IPS-NIHi7 (cell line): ENCODE results near the gene MAP3K5.

Experiments
- DNase-seq: peaks from one replicate; pipeline ENCODE4 v3.0.0; 2012; ENCODE audit warnings: mixed read lengths; ENCODE audit errors: extremely low spot score

The MAP3K5 gene

GRCh38 chr6:136683209-136683941 lies 108.9 kb downstream of the MAP3K5 start:
- DNase-seq, result no peak

GRCh38 chr6:136682292-136682691 lies 110.0 kb downstream of the MAP3K5 start:
- DNase-seq, result no peak

- DNase-seq, result no peak
These were observed 114.5 kb downstream of the MAP3K5 start for GRCh38 chr6:136677822-136678221.

GRCh38 chr6:136677344-136677743 lies 114.9 kb downstream of the MAP3K5 start:
- no peak for DNase-seq

- no peak for DNase-seq
These were observed 116.2 kb downstream of the MAP3K5 start for GRCh38 chr6:136676075-136676474.

- DNase-seq, result no peak
These were observed 118.7 kb downstream of the MAP3K5 start for GRCh38 chr6:136673571-136673970.

- no peak for DNase-seq
These were observed 120.1 kb downstream of the MAP3K5 start for GRCh38 chr6:136672144-136672543.

GRCh38 chr6:136669299-136669699 lies 123.0 kb downstream of the MAP3K5 start:
- DNase-seq, result no peak

- no peak for DNase-seq
These were observed 123.7 kb downstream of the MAP3K5 start for GRCh38 chr6:136668571-136668970.

- DNase-seq, result no peak
These were observed 126.2 kb downstream of the MAP3K5 start for GRCh38 chr6:136666041-136666440.

GRCh38 chr6:136662347-136663237 lies 129.7 kb downstream of the MAP3K5 start:
- no peak for DNase-seq

GRCh38 chr6:136660727-136661126 lies 131.6 kb downstream of the MAP3K5 start:
- no peak for DNase-seq

- no peak for DNase-seq
These were observed 132.2 kb downstream of the MAP3K5 start for GRCh38 chr6:136659991-136660499.

GRCh38 chr6:136658711-136659110 lies 133.6 kb downstream of the MAP3K5 start:
- DNase-seq, result no peak

- no peak for DNase-seq
These were observed 134.6 kb downstream of the MAP3K5 start for GRCh38 chr6:136657666-136658065.

- no peak for DNase-seq
These were observed 136.2 kb downstream of the MAP3K5 start for GRCh38 chr6:136656121-136656520.

- no peak for DNase-seq
These were observed 136.8 kb downstream of the MAP3K5 start for GRCh38 chr6:136655239-136656014.

- no peak for DNase-seq
These were observed 138.2 kb downstream of the MAP3K5 start for GRCh38 chr6:136654086-136654485.

- DNase-seq, result no peak
These were observed 139.6 kb downstream of the MAP3K5 start for GRCh38 chr6:136652656-136653055.

GRCh38 chr6:136651982-136652381 lies 140.3 kb downstream of the MAP3K5 start:
- DNase-seq, result no peak

- no peak for DNase-seq
These were observed 144.9 kb downstream of the MAP3K5 start for GRCh38 chr6:136647363-136647852.

- DNase-seq, result no peak
These were observed 145.9 kb downstream of the MAP3K5 start for GRCh38 chr6:136646377-136646776.
